HG02973 (cell line): ENCODE measurements around the gene SCEL.

ENCODE experiments used
- ATAC-seq: cut with Tn5 transposase; IDR thresholded peaks from one replicate; pipeline ENCODE4 v1.9.1; 2021; ENCODE audit warnings: moderate library complexity; ENCODE audit not compliant: unreplicated experiment

Gene SCEL

GRCh38 chr13:77548594-77548993 is 13.1 kb downstream of the SCEL start:
- no peak for ATAC-seq

GRCh38 chr13:77554069-77554468 is 18.6 kb downstream of the SCEL start:
- no peak for ATAC-seq

- ATAC-seq = no peak
Observed at GRCh38 chr13:77555246-77555645, 19.7 kb downstream of the SCEL start.

GRCh38 chr13:77558016-77558415 is 22.5 kb downstream of the SCEL start:
- no peak for ATAC-seq

- no peak for ATAC-seq
Observed at GRCh38 chr13:77563111-77563510, 27.6 kb downstream of the SCEL start.

GRCh38 chr13:77565635-77566034 is 30.1 kb downstream of the SCEL start:
- no peak for ATAC-seq

- no peak for ATAC-seq
Observed at GRCh38 chr13:77571956-77572355, 36.5 kb downstream of the SCEL start.

GRCh38 chr13:77574096-77574495 is 38.6 kb downstream of the SCEL start:
- ATAC-seq = no peak

GRCh38 chr13:77579959-77580358 is 44.5 kb downstream of the SCEL start:
- ATAC-seq = no peak

GRCh38 chr13:77580748-77581147 is 45.2 kb downstream of the SCEL start:
- no peak for ATAC-seq

- ATAC-seq = no peak
Observed at GRCh38 chr13:77583581-77583980, 48.1 kb downstream of the SCEL start.

- no peak for ATAC-seq
Observed at GRCh38 chr13:77584106-77584505, 48.6 kb downstream of the SCEL start.

GRCh38 chr13:77595166-77595810 is 59.8 kb downstream of the SCEL start:
- ATAC-seq = no peak

- ATAC-seq = no peak
Observed at GRCh38 chr13:77596777-77597176, 61.3 kb downstream of the SCEL start.

- no peak for ATAC-seq
Observed at GRCh38 chr13:77599351-77599750, 63.8 kb downstream of the SCEL start.

GRCh38 chr13:77600701-77601100 is 65.2 kb downstream of the SCEL start:
- ATAC-seq = no peak

- no peak for ATAC-seq
Observed at GRCh38 chr13:77611068-77611467, 75.6 kb downstream of the SCEL start.

GRCh38 chr13:77616027-77616426 is 80.5 kb downstream of the SCEL start:
- ATAC-seq = no peak

- ATAC-seq = no peak
Observed at GRCh38 chr13:77619655-77620054, 84.1 kb downstream of the SCEL start.

- no peak for ATAC-seq
Observed at GRCh38 chr13:77620138-77620537, 84.6 kb downstream of the SCEL start.

- ATAC-seq = no peak
Observed at GRCh38 chr13:77623806-77624205, 88.3 kb downstream of the SCEL start.

GRCh38 chr13:77628170-77628569 is 92.7 kb downstream of the SCEL start:
- ATAC-seq = no peak

GRCh38 chr13:77637588-77637987 is 102.1 kb downstream of the SCEL start:
- ATAC-seq = no peak
